HL-60 (cell line): ENCODE data around the gene DOLK.

Experiments
- DNase-seq, 2 experiments: peaks; one replicate each; pipeline ENCODE4 v3.0.0-alpha.2; 2010 to 2020; ENCODE audit warnings: low read depth in 1 of 2, low spot score in 1 of 2
- H3K27ac ChIP-seq: fragments of 250-450 bp; sonication (Bioruptor Pico); replicated peaks from 2 replicates; pipeline ENCODE4 v1.5.1; 2020; ENCODE audit warnings: mild to moderate bottlenecking, moderate library complexity
- H3K27me3 ChIP-seq: fragments of 250-450 bp; sonication (Bioruptor Pico); 2 replicates; pipeline ENCODE4 v1.5.1; 2021; ENCODE audit warnings: mild to moderate bottlenecking, moderate library complexity; ENCODE audit not compliant: insufficient read depth, poor library complexity, severe bottlenecking
- H3K4me3 ChIP-seq: replicated peaks from 2 replicates; pipeline ENCODE4 v1.5.1; 2011; ENCODE audit warnings: mild to moderate bottlenecking, control low read depth, low read length; ENCODE audit not compliant: insufficient read depth
- CTCF ChIP-seq: IDR thresholded peaks from one replicate; pipeline ENCODE4 v1.5.1; 2011; ENCODE audit warnings: low read length, control low read depth, inconsistent platforms; ENCODE audit not compliant: insufficient read depth
- GABPA ChIP-seq: IDR thresholded peaks from 2 replicates; pipeline ENCODE4 v1.6.1; 2012; ENCODE audit warnings: low read depth
- POLR2AphosphoS5 ChIP-seq: IDR thresholded peaks from 2 replicates; pipeline ENCODE4 v1.6.1; 2012; ENCODE audit warnings: low read depth
- REST ChIP-seq: IDR thresholded peaks from 2 replicates; pipeline ENCODE4 v1.6.1; 2012; ENCODE audit warnings: low read depth; ENCODE audit not compliant: insufficient replicate concordance
- SPI1 ChIP-seq: IDR thresholded peaks from 2 replicates; pipeline ENCODE4 v1.6.1; 2012; ENCODE audit warnings: low read depth, mild to moderate bottlenecking, borderline replicate concordance

The DOLK gene

GRCh38 chr9:128912270-128912853 lies 35.0 kb downstream of the DOLK start:
- Histone ChIP-seq H3K4me3 (no peak overlapping the region), H3K27ac (no peak overlapping the region), H3K27me3 (no peaks in the 10 kb centered on the region)
- TF ChIP-seq CTCF = no peak
- TF ChIP-seq GABPA = no peak
- no peak for TF ChIP-seq REST
- TF ChIP-seq POLR2AphosphoS5 = no peak
- TF ChIP-seq SPI1 = no peak
- DNase-seq = no peak

- Histone ChIP-seq H3K4me3 (no peak overlapping the region), H3K27ac (no peak overlapping the region), H3K27me3 (no peaks in the 10 kb centered on the region)
- no peak for DNase-seq
- TF ChIP-seq GABPA = no peak
- no peak for TF ChIP-seq POLR2AphosphoS5
- no peak for TF ChIP-seq CTCF
- TF ChIP-seq SPI1 = no peak
- no peak for TF ChIP-seq REST
Measured at GRCh38 chr9:128911529-128912035, 35.8 kb downstream of the DOLK start.

- no peak for DNase-seq
- H3K27me3 ChIP-seq = no peaks in the 10 kb centered on the region
- H3K27ac ChIP-seq = no peak overlapping the region
- TF ChIP-seq REST (no peak), GABPA (no peak)
- no peak overlapping the region for H3K4me3 ChIP-seq
Measured at GRCh38 chr9:128910906-128911305, 36.5 kb downstream of the DOLK start.
